ENCODE measurements around the gene RNF149.

Gene RNF149

GRCh38 chr2:101234169-101234938, 74.1 kb downstream of the RNF149 start:
- DNase-seq (ENCODE audit: low spot score) (no peak), ATAC-seq (ENCODE audit: low read depth) (no peak)
- Histone ChIP-seq H3K9me3 (ENCODE audit: severe bottlenecking) (no peaks in the 10 kb centered on the region), H3K36me3 (ENCODE audit: low read depth) (no peaks in the 10 kb centered on the region), H3K27me3 (ENCODE audit: insufficient read depth, poor library complexity, severe bottlenecking) (no peaks in the 10 kb centered on the region), H3K27ac (ENCODE audit: poor library complexity, severe bottlenecking) (no peak overlapping the region), H3K4me3 (ENCODE audit: severe bottlenecking) (no peak overlapping the region), H3K4me1 (ENCODE audit: insufficient read depth, poor library complexity, severe bottlenecking) (no peaks in the 10 kb centered on the region)
- no peak for TF ChIP-seq CTCF (IDR thresholded peaks at IDR 0.05; ENCODE audit: poor library complexity, severe bottlenecking)

- DNase-seq (ENCODE audit: low spot score) (no peak), ATAC-seq (ENCODE audit: low read depth) (no peak; the same call in 2 of the 3 replicates)
- TF ChIP-seq CTCF (IDR thresholded peaks at IDR 0.05; ENCODE audit: poor library complexity, severe bottlenecking): no peak
- Histone ChIP-seq H3K4me1 (ENCODE audit: insufficient read depth, poor library complexity, severe bottlenecking) (no peaks in the 10 kb centered on the region), H3K36me3 (ENCODE audit: low read depth) (no peaks in the 10 kb centered on the region), H3K27me3 (ENCODE audit: insufficient read depth, poor library complexity, severe bottlenecking) (no peaks in the 10 kb centered on the region), H3K4me3 (ENCODE audit: severe bottlenecking) (no peak overlapping the region), H3K9me3 (ENCODE audit: severe bottlenecking) (no peaks in the 10 kb centered on the region), H3K27ac (ENCODE audit: poor library complexity, severe bottlenecking) (no peak overlapping the region)
These were observed 75.7 kb downstream of the RNF149 start for GRCh38 chr2:101232770-101233169.

GRCh38 chr2:101231937-101232730, 76.4 kb downstream of the RNF149 start:
- Histone ChIP-seq H3K9me3 (ENCODE audit: severe bottlenecking) (no peaks in the 10 kb centered on the region), H3K4me3 (ENCODE audit: severe bottlenecking) (peak overlapping the region; percentile 9), H3K27ac (ENCODE audit: poor library complexity, severe bottlenecking) (no peak overlapping the region), H3K4me1 (ENCODE audit: insufficient read depth, poor library complexity, severe bottlenecking) (no peaks in the 10 kb centered on the region), H3K36me3 (ENCODE audit: low read depth) (no peaks in the 10 kb centered on the region), H3K27me3 (ENCODE audit: insufficient read depth, poor library complexity, severe bottlenecking) (no peaks in the 10 kb centered on the region)
- TF ChIP-seq CTCF (IDR thresholded peaks at IDR 0.05; ENCODE audit: poor library complexity, severe bottlenecking): no peak
- ATAC-seq (ENCODE audit: low read depth): no peak; the same call in 2 of the 3 replicates
- DNase-seq (ENCODE audit: low spot score): no peak

- DNase-seq (ENCODE audit: low spot score) (no peak), ATAC-seq (ENCODE audit: low read depth) (no peak)
These were observed 77.3 kb downstream of the RNF149 start for GRCh38 chr2:101231240-101231639.

More at GRCh38 chr2:101231240-101231639, 77.3 kb downstream of the RNF149 start:
- Histone ChIP-seq H3K4me1 (ENCODE audit: insufficient read depth, poor library complexity, severe bottlenecking) (no peaks in the 10 kb centered on the region), H3K36me3 (ENCODE audit: low read depth) (no peaks in the 10 kb centered on the region), H3K4me3 (ENCODE audit: severe bottlenecking) (no peak overlapping the region), H3K27ac (ENCODE audit: poor library complexity, severe bottlenecking) (no peak overlapping the region), H3K9me3 (ENCODE audit: severe bottlenecking) (no peaks in the 10 kb centered on the region), H3K27me3 (ENCODE audit: insufficient read depth, poor library complexity, severe bottlenecking) (no peaks in the 10 kb centered on the region)
- TF ChIP-seq CTCF (IDR thresholded peaks at IDR 0.05; ENCODE audit: poor library complexity, severe bottlenecking): no peak

Data from RWPE2 (cell line).